GM19455 (cell line): ENCODE measurements around the gene LIPI.
"Not testable (repeated sequence)": the region's sequence is repeated elsewhere in the genome, so short reads cannot be mapped to it uniquely, and the experiment has no call there.

ENCODE experiments used
- ATAC-seq: cut with Tn5 transposase; IDR thresholded peaks from one replicate; pipeline ENCODE4 v1.9.1; 2021; ENCODE audit not compliant: unreplicated experiment

LIPI gene

GRCh38 chr21:14210738-14211137, at the start of gene LIPI:
LIPI (minus strand) TSS chr21:14210955; CDS start chr21:14210845, 110 bp downstream.
- ATAC-seq, result no peak

GRCh38 chr21:14260174-14260764, 49.5 kb upstream of the LIPI start:
- ATAC-seq, result no peak

- ATAC-seq, result no peak
These were observed 49.0 kb upstream of the LIPI start for GRCh38 chr21:14259747-14260146.

- ATAC-seq, result no peak
These were observed 40.6 kb upstream of the LIPI start for GRCh38 chr21:14251336-14251735.

- ATAC-seq, result no peak
These were observed 35.0 kb upstream of the LIPI start for GRCh38 chr21:14245711-14246110.

GRCh38 chr21:14244911-14245310, 34.2 kb upstream of the LIPI start:
- ATAC-seq, result no peak

GRCh38 chr21:14243874-14244273, 33.1 kb upstream of the LIPI start:
- ATAC-seq, result no peak

- ATAC-seq, result no peak
These were observed 32.7 kb upstream of the LIPI start for GRCh38 chr21:14243461-14243860.

GRCh38 chr21:14241297-14241696, 30.5 kb upstream of the LIPI start:
- no peak for ATAC-seq

GRCh38 chr21:14239281-14239680, 28.5 kb upstream of the LIPI start:
- ATAC-seq, result no peak

GRCh38 chr21:14236180-14236579, 25.4 kb upstream of the LIPI start:
- no peak for ATAC-seq

- ATAC-seq, result no peak
These were observed 24.3 kb upstream of the LIPI start for GRCh38 chr21:14235101-14235500.

GRCh38 chr21:14229399-14229798, 18.6 kb upstream of the LIPI start:
- ATAC-seq, result no peak

GRCh38 chr21:14223365-14223764, 12.6 kb upstream of the LIPI start:
- no peak for ATAC-seq

GRCh38 chr21:14215971-14216641, 5.4 kb upstream of the LIPI start, which contains the start of gene RBM11:
RBM11 (plus strand) TSS chr21:14216157; CDS start chr21:14216187, 30 bp downstream.
- ATAC-seq, result peak; percentile 94

GRCh38 chr21:14213164-14213563, 2.4 kb upstream of the LIPI start:
- ATAC-seq, result no peak

GRCh38 chr21:14206222-14206621, 4.5 kb downstream of the LIPI start:
- no peak for ATAC-seq

- not testable (repeated sequence) for ATAC-seq
These were observed 44.1 kb downstream of the LIPI start for GRCh38 chr21:14166463-14167223.

- ATAC-seq, result no peak
These were observed 66.8 kb downstream of the LIPI start for GRCh38 chr21:14143999-14144398.

GRCh38 chr21:14124266-14124665, 86.5 kb downstream of the LIPI start:
- no peak for ATAC-seq

GRCh38 chr21:14121719-14122118, 89.0 kb downstream of the LIPI start:
- ATAC-seq, result no peak
